ENCODE results near the gene CNTNAP2. TPM values are rescaled to one million over a fixed set of nuclear protein-coding genes. Genes with fewer than 3 reads are reported as not detected.

Gene CNTNAP2
- total and polyA plus RNA-seq, 4 donors: 0.14 to 2.3 (median 1.1) TPM

DNA sequence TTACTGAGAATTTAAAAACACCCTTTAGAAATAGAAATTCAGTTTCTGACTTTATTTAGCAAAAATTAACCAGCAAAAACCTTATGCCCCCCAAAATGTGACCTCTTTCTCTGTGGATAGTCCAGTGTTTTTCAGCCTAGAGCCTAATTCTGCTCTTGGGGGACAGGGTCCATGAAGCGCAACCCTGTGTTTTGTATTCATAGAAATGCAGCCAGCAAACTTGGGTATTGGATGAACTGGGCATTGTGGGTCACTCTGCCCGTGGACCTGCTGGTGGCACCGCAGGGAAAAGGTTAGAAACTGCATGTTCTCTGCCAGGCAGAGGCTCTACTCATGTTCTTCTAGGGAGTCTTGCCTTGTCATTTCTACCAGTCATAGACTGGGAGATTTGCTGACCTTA is 1686.5 kb downstream of the CNTNAP2 start:
- Histone ChIP-seq H3K27ac (ENCODE audit: low read depth in 1 of 2, low read length in 2 of 2) (no peak overlapping the region), H3K9me3 (ENCODE audit: control insufficient read depth in 4 of 4, low read length in 3 of 4) (no peaks in the 10 kb centered on the region), H3K36me3 (ENCODE audit: control insufficient read depth in 4 of 4, insufficient read depth in 3 of 4, low read depth in 1 of 4, low read length in 3 of 4) (no peaks in the 10 kb centered on the region), H3K9ac (ENCODE audit: low read depth in 1 of 2, low read length in 2 of 2) (no peak overlapping the region), H3K4me3 (ENCODE audit: low read depth in 1 of 3, low read length in 3 of 3) (no peak overlapping the region), H3K27me3 (ENCODE audit: control insufficient read depth in 4 of 4, insufficient read depth in 4 of 4, low read length in 3 of 4) (no peaks in the 10 kb centered on the region), H3K4me1 (ENCODE audit: control insufficient read depth in 4 of 4, insufficient read depth in 4 of 4, low read length in 3 of 4) (no peaks in the 10 kb centered on the region)
- WGBS: 83% methylated on average over 3 of the region's 3 CpGs
- DNase-seq (ENCODE audit: low spot score): no peak
- TF ChIP-seq HNF4A (conservative IDR thresholded peaks at IDR 0.05) (no peak), ATF3 (IDR thresholded peaks at IDR 0.05) (no peak), YY1 (IDR thresholded peaks at IDR 0.05) (no peak), TAF1 (conservative IDR thresholded peaks at IDR 0.05) (no peak), FOXA2 (IDR thresholded peaks at IDR 0.05) (no peak), HNF4G (IDR thresholded peaks at IDR 0.05) (no peak), GABPA (IDR thresholded peaks at IDR 0.05 in 1 of 2, conservative IDR thresholded peaks at IDR 0.05 in 1 of 2) (no peak), CTCF (IDR thresholded peaks at IDR 0.05; ENCODE audit: low read depth, low read length, missing input control) (no peak), FOXA1 (IDR thresholded peaks at IDR 0.05) (no peak), EGR1 (IDR thresholded peaks at IDR 0.05; ENCODE audit: low read depth in 2 of 2) (no peak), NR2F2 (IDR thresholded peaks at IDR 0.05) (no peak)
- TF ChIP-seq, protein P1, sequence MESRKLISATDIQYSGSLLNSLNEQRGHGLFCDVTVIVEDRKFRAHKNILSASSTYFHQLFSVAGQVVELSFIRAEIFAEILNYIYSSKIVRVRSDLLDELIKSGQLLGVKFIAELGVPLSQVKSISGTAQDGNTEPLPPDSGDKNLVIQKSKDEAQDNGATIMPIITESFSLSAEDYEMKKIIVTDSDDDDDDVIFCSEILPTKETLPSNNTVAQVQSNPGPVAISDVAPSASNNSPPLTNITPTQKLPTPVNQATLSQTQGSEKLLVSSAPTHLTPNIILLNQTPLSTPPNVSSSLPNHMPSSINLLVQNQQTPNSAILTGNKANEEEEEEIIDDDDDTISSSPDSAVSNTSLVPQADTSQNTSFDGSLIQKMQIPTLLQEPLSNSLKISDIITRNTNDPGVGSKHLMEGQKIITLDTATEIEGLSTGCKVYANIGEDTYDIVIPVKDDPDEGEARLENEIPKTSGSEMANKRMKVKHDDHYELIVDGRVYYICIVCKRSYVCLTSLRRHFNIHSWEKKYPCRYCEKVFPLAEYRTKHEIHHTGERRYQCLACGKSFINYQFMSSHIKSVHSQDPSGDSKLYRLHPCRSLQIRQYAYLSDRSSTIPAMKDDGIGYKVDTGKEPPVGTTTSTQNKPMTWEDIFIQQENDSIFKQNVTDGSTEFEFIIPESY (IDR thresholded peaks at IDR 0.05): no peak
- TF ChIP-seq, protein P2, sequence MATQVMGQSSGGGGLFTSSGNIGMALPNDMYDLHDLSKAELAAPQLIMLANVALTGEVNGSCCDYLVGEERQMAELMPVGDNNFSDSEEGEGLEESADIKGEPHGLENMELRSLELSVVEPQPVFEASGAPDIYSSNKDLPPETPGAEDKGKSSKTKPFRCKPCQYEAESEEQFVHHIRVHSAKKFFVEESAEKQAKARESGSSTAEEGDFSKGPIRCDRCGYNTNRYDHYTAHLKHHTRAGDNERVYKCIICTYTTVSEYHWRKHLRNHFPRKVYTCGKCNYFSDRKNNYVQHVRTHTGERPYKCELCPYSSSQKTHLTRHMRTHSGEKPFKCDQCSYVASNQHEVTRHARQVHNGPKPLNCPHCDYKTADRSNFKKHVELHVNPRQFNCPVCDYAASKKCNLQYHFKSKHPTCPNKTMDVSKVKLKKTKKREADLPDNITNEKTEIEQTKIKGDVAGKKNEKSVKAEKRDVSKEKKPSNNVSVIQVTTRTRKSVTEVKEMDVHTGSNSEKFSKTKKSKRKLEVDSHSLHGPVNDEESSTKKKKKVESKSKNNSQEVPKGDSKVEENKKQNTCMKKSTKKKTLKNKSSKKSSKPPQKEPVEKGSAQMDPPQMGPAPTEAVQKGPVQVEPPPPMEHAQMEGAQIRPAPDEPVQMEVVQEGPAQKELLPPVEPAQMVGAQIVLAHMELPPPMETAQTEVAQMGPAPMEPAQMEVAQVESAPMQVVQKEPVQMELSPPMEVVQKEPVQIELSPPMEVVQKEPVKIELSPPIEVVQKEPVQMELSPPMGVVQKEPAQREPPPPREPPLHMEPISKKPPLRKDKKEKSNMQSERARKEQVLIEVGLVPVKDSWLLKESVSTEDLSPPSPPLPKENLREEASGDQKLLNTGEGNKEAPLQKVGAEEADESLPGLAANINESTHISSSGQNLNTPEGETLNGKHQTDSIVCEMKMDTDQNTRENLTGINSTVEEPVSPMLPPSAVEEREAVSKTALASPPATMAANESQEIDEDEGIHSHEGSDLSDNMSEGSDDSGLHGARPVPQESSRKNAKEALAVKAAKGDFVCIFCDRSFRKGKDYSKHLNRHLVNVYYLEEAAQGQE (IDR thresholded peaks at IDR 0.05): no peak

- Histone ChIP-seq H3K36me3 (ENCODE audit: control insufficient read depth in 4 of 4, insufficient read depth in 3 of 4, low read depth in 1 of 4, low read length in 3 of 4) (no peaks in the 10 kb centered on the region), H3K27me3 (ENCODE audit: control insufficient read depth in 4 of 4, insufficient read depth in 4 of 4, low read length in 3 of 4) (no peaks in the 10 kb centered on the region), H3K4me3 (ENCODE audit: low read depth in 1 of 3, low read length in 3 of 3) (no peak overlapping the region), H3K9ac (ENCODE audit: low read depth in 1 of 2, low read length in 2 of 2) (no peak overlapping the region), H3K9me3 (ENCODE audit: control insufficient read depth in 4 of 4, low read length in 3 of 4) (no peaks in the 10 kb centered on the region), H3K27ac (ENCODE audit: low read depth in 1 of 2, low read length in 2 of 2) (no peak overlapping the region), H3K4me1 (ENCODE audit: control insufficient read depth in 4 of 4, insufficient read depth in 4 of 4, low read length in 3 of 4) (no peaks in the 10 kb centered on the region)
- 31% methylated on average over 4 of the region's 4 CpGs for WGBS
- no peak for TF ChIP-seq SP1 (IDR thresholded peaks at IDR 0.05)
- no peak for DNase-seq (ENCODE audit: low spot score)
Measured at GRCh38 chr7:147803606-147804005, 1687.0 kb downstream of the CNTNAP2 start.
